NT2/D1 (cell line): ENCODE data around the gene PCGF1.
"Not testable (repeated sequence)": the region's sequence is repeated elsewhere in the genome, so short reads cannot be mapped to it uniquely, and the experiment has no call there.

ENCODE experiments used
- DNase-seq: peaks from one replicate; pipeline ENCODE4 v3.0.0-alpha.2; 2011; ENCODE audit warnings: low read depth, low spot score
- H3K27me3 ChIP-seq: 2 replicates; pipeline ENCODE4 v1.6.0; 2011; ENCODE audit warnings: mild to moderate bottlenecking; ENCODE audit not compliant: insufficient read length, insufficient read depth
- H3K36me3 ChIP-seq: 2 replicates; pipeline ENCODE4 v1.6.1; 2011; ENCODE audit warnings: mild to moderate bottlenecking, low read length, mixed read lengths; ENCODE audit not compliant: insufficient read depth, insufficient read length
- H3K4me1 ChIP-seq: 2 replicates; pipeline ENCODE4 v1.5.1; 2011; ENCODE audit not compliant: insufficient read depth, insufficient read length
- H3K4me3 ChIP-seq: 2 replicates; pipeline ENCODE4 v1.5.1; 2011; ENCODE audit warnings: low read depth; ENCODE audit not compliant: insufficient read length
- H3K9ac ChIP-seq: 2 replicates; pipeline ENCODE4 v1.6.0; 2011; ENCODE audit warnings: low read depth; ENCODE audit not compliant: insufficient read length
- H3K9me3 ChIP-seq: 2 replicates; pipeline ENCODE4 v1.5.1; 2011; ENCODE audit warnings: mild to moderate bottlenecking, low read length; ENCODE audit not compliant: insufficient read depth
- SUZ12 ChIP-seq: IDR thresholded peaks from 2 replicates; pipeline ENCODE4 v1.6.1; 2011; ENCODE audit not compliant: insufficient read length, insufficient read depth; ENCODE audit errors: extremely low read depth
- YY1 ChIP-seq: IDR thresholded peaks from 2 replicates; pipeline ENCODE4 v1.6.1; 2011; ENCODE audit not compliant: insufficient read length, insufficient read depth
- ZNF274 ChIP-seq: IDR thresholded peaks from 2 replicates; pipeline ENCODE4 v1.6.1; 2011; ENCODE audit warnings: mild to moderate bottlenecking, low read depth, low read length

PCGF1 gene

DNA sequence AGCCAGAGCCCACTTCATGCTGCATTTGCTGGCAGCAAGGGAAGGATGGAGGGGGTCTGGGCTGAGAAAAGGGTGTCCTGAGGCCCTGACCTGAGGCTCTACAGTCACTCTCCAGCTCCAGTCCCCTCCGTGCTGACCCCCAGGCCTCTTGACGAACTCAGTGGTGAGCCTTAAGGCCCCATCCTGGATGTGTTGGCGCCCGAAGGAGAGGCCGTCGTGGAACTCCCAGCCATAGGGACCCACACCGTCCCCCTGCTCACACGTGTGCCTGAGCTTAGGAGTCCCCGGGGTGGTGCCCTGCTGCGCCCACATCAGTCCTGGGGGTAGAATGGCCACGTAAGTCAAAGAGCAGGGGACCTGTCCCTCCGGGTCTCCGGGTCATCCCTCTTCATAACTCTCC, 43.1 kb downstream of the PCGF1 start:
- Histone ChIP-seq H3K36me3 (peaks cover 29% of the 10 kb centered on the region), H3K9ac (peak overlapping the region; percentile 89), H3K4me3 (peak overlapping the region; percentile 80), H3K9me3 (no peaks in the 10 kb centered on the region), H3K4me1 (no peaks in the 10 kb centered on the region), H3K27me3 (no peaks in the 10 kb centered on the region)
- TF ChIP-seq YY1 = no peak
- TF ChIP-seq SUZ12 = no peak
- TF ChIP-seq ZNF274 = no peak
- no peak for DNase-seq

DNA sequence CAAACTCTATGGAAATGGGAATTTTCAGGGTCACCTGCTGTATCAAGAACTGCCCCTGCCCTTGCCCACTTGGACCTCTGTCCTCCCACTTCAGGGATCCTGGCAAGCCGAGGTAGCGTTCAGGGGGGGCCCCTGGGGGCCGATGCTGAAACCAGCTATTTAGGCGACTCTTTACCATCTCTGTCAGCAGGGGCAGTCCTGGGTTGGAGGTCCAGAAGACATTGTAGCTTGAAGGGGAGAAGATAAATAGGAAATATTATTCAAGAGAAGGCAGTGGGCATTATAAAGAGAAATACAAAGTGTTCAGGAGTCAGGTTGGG, 44.7 kb downstream of the PCGF1 start:
- Histone ChIP-seq H3K4me3 (no peak overlapping the region), H3K27me3 (no peaks in the 10 kb centered on the region), H3K9me3 (no peaks in the 10 kb centered on the region), H3K36me3 (peaks cover 29% of the 10 kb centered on the region), H3K9ac (no peak overlapping the region), H3K4me1 (no peaks in the 10 kb centered on the region)
- no peak for DNase-seq
- TF ChIP-seq YY1 = no peak
- TF ChIP-seq ZNF274 = no peak
- TF ChIP-seq SUZ12 = no peak

DNA sequence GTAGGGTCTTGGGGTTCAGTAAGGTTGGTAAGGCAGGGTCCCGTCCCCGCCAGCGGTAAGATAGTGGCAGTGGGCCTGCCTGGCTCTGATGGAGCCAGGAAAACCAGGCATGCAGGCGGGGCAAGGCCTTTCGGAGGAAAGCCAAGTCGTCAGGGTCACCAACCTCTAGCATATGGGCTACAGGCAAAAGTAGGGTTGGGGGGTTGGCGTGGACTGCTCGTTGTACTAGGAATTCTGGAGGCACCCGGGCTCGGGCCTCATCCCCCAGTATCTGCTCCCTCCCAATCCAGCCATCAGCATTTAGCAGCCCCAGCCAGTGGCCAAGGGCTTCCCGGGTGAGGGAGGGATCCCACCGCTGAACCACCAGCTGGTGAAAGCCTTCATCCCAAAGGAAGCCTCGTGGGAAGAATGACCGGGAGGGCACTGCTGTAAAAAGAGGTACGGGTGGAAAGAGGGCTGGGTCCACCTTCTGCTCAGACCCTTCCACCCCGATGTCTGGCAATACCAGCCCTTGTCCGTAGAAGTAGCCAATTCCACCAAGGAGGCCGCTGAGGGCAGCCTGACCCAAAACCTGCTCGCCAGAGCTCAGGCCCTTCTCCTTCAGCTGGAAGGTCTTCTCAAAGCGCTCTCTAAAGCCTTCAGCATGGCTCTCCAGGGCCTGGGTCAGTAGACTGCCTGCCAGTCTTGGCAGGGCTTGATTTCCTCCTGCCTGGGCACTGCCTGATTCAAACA, 45.3 kb downstream of the PCGF1 start:
- Histone ChIP-seq H3K9ac (no peak overlapping the region), H3K27me3 (no peaks in the 10 kb centered on the region), H3K9me3 (no peaks in the 10 kb centered on the region), H3K36me3 (peaks cover 29% of the 10 kb centered on the region), H3K4me3 (no peak overlapping the region), H3K4me1 (no peaks in the 10 kb centered on the region)
- no peak for TF ChIP-seq SUZ12
- TF ChIP-seq YY1 = no peak
- TF ChIP-seq ZNF274 = no peak
- no peak for DNase-seq

DNA sequence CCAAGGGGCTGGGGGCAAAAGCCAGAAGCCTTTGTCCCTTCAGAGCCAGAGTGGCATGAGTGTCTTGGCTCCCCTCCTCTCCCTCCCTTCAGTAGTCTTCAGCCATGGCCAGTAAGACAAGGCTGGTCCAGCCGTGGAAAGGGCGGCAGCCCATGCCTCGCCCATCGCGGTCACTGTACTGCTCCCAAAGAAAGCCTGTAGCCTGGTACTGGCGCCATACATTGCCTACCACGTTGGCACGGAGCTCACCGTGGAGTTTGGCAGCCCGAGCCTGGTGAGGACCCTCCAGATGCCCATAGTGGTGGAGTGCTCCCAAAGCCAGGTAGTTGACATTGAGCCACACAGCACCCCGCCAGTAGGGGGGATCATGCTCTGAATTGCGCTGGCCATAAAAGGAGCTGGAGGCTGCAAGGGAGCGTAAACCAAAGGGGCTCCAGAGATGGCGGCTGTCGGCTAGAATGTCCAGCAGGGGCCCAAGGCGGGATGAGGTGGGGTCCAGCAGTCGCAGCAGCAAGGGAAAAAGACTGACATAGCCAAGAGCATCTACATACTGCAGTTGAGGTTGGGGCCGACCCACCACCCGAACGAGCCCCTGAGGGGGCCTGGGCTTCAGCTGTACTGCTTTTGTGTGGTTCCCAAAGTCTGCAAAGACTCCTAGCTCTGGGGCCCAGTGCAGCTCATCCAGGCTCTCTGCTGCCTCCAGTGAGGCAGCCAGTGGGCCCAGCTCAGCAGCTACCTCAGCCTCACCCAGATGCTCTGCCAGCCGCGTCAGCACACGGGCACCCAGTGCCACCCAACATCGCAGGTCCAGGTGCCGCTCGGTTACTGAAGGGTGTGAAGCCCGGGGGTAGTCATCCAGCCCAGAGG, 46.1 kb downstream of the PCGF1 start:
- H3K27me3 ChIP-seq = no peaks in the 10 kb centered on the region
- H3K9me3 ChIP-seq = no peaks in the 10 kb centered on the region
- no peaks in the 10 kb centered on the region for H3K4me1 ChIP-seq
- H3K36me3 ChIP-seq = peaks cover 29% of the 10 kb centered on the region
- no peak for DNase-seq
- H3K9ac ChIP-seq = no peak overlapping the region
- TF ChIP-seq SUZ12 (no peak), YY1 (no peak), ZNF274 (no peak)
- no peak overlapping the region for H3K4me3 ChIP-seq

DNA sequence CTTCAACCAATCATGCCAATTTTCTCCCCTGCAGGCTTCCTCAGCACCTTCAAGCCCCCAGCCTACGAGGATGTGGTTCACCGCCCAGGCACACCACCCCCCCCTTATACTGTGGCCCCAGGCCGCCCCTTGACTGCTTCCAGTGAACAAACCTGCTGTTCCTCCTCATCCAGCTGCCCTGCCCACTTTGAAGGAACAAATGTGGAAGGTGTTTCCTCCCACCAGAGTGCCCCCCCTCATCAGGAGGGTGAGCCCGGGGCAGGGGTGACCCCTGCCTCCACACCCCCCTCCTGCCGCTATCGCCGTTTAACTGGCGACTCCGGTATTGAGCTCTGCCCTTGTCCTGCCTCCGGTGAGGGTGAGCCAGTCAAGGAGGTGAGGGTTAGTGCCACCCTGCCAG, 47.3 kb downstream of the PCGF1 start:
- H3K4me3 ChIP-seq, H3K9me3 ChIP-seq, DNase-seq, H3K9ac ChIP-seq, H3K27me3 ChIP-seq, H3K4me1 ChIP-seq: not testable (repeated sequence)
- H3K36me3 ChIP-seq = peaks cover 35% of the 10 kb centered on the region

DNA sequence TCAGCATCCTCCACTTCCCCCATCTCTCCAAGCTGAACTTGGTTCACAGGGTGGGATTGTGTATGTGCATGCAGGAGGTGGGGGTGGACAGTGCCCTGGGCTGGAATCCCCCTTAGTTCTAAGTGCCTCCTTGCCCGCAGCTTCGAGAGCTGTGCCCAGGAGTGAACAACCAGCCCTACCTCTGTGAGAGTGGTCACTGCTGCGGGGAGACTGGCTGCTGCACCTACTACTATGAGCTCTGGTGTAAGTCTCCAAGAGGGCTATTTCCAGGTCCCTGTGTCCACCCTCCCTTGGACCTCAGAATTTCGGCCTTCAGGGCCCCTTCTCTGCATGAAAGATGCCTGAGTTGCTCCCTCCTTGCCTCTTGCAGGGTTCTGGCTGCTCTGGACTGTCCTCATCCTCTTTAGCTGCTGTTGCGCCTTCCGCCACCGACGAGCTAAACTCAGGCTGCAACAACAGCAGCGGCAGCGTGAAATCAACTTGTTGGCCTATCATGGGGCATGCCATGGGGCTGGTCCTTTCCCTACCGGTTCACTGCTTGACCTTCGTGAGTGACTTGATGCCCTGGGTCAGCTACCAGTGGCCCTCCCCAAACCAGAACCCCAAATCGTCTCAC, 47.9 kb downstream of the PCGF1 start:
- peak overlapping the region; percentile 38 for H3K9ac ChIP-seq
- not testable (repeated sequence) for H3K4me1 ChIP-seq

DNA sequence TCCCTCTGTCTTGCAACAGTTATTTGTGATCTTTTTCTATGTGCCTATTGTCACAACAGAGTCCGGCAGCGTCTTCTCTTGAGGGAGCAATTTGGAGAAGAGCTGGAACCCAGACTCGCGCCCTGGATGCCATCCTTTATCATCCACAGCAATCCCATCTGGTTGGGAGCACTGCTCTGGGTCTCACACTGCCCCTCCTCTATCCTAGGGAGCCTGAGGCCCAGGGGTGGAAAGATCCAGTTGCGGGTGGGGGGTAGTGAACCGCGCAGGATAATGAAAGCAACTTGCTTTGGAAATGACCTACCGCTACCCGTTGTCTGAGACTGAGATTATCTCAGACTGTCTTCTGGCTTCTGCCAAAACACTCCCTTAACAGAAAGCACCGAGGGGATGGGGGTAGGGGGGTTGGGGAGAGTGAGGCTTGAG, 48.5 kb downstream of the PCGF1 start:
- TF ChIP-seq YY1 (no peak), SUZ12 (no peak), ZNF274 (no peak)
- Histone ChIP-seq H3K9me3 (no peaks in the 10 kb centered on the region), H3K36me3 (peaks cover 35% of the 10 kb centered on the region), H3K9ac (peak overlapping the region; percentile 95), H3K4me1 (no peaks in the 10 kb centered on the region), H3K4me3 (peak overlapping the region; percentile 86), H3K27me3 (no peaks in the 10 kb centered on the region)
- DNase-seq = no peak

More for the DNA sequence above, 47.9 kb downstream of the PCGF1 start:
- DNase-seq, H3K9me3 ChIP-seq, H3K27me3 ChIP-seq, H3K4me3 ChIP-seq: not testable (repeated sequence)
- peaks cover 35% of the 10 kb centered on the region for H3K36me3 ChIP-seq
